DND-41 (cell line): ENCODE results near the gene AK5.
"Not testable (repeated sequence)": the region's sequence is repeated elsewhere in the genome, so short reads cannot be mapped to it uniquely, and the experiment has no call there.

Source experiments
- ATAC-seq: fragments of 200-7000 bp; cut with Tn5 transposase; 3 replicates; pipeline ENCODE4 v1.9.1; 2021; ENCODE audit warnings: low read depth; ENCODE audit not compliant: insufficient read depth
- DNase-seq: peaks from one replicate; pipeline ENCODE4 v3.0.0-alpha.2; 2020
- H2AFZ ChIP-seq: 2 replicates; pipeline ENCODE4 v1.6.0; 2012; ENCODE audit warnings: low read depth, low read length
- H3K27ac ChIP-seq: 2 replicates; pipeline ENCODE4 v1.5.1; 2012; ENCODE audit warnings: low read length, inconsistent platforms
- H3K27me3 ChIP-seq: fragments of 200-600 bp; sonication (generic); 2 replicates; pipeline ENCODE4 v1.6.0; 2012; ENCODE audit warnings: low read length, mild to moderate bottlenecking, inconsistent platforms; ENCODE audit not compliant: insufficient read depth, poor library complexity
- H3K36me3 ChIP-seq: 2 replicates; pipeline ENCODE4 v1.5.1; 2012; ENCODE audit warnings: low read length, inconsistent platforms; ENCODE audit not compliant: insufficient read depth
- H3K4me1 ChIP-seq: 2 replicates; pipeline ENCODE4 v1.5.1; 2012; ENCODE audit warnings: mild to moderate bottlenecking, low read length; ENCODE audit not compliant: insufficient read depth
- H3K4me2 ChIP-seq: 2 replicates; pipeline ENCODE4 v1.6.0; 2012; ENCODE audit warnings: mild to moderate bottlenecking, moderate library complexity, low read length, inconsistent platforms; ENCODE audit not compliant: insufficient read depth
- H3K4me3 ChIP-seq, 2 experiments: fragments of 200-600 bp in 1 of 2; shearing (Covaris generic) in 1 of 2; 2 replicates each; pipeline ENCODE4 v1.5.1; 2012 to 2016; ENCODE audit warnings: inconsistent platforms in 2 of 2, low read length in 2 of 2, mild to moderate bottlenecking in 2 of 2, low read depth in 1 of 2, moderate library complexity in 1 of 2
- H3K79me2 ChIP-seq: 2 replicates; pipeline ENCODE4 v1.6.0; 2012; ENCODE audit warnings: low read length, inconsistent platforms; ENCODE audit not compliant: insufficient read depth
- H3K9ac ChIP-seq: 2 replicates; pipeline ENCODE4 v1.6.0; 2012; ENCODE audit warnings: low read depth, mild to moderate bottlenecking, inconsistent platforms, low read length, moderate library complexity
- H3K9me3 ChIP-seq: 2 replicates; pipeline ENCODE4 v1.5.1; 2012; ENCODE audit warnings: low read length, moderate library complexity, mild to moderate bottlenecking, inconsistent platforms; ENCODE audit not compliant: insufficient read depth, severe bottlenecking
- H4K20me1 ChIP-seq: 2 replicates; pipeline ENCODE4 v1.6.0; 2012; ENCODE audit warnings: low read length; ENCODE audit not compliant: insufficient read depth
- EZH2 ChIP-seq: IDR thresholded peaks from 3 replicates; pipeline ENCODE4 v1.6.1; 2012; ENCODE audit warnings: borderline replicate concordance, low read depth, mild to moderate bottlenecking, moderate library complexity, low read length, inconsistent platforms; ENCODE audit not compliant: severe bottlenecking
- TF ChIP-seq, protein P1 (sequence below): IDR thresholded peaks from 2 replicates; pipeline ENCODE4 v1.5.1; 2012; ENCODE audit warnings: borderline replicate concordance, low read length, moderate library complexity, mild to moderate bottlenecking; ENCODE audit not compliant: poor library complexity, severe bottlenecking; ENCODE audit errors: extremely low read depth

Gene AK5

DNA sequence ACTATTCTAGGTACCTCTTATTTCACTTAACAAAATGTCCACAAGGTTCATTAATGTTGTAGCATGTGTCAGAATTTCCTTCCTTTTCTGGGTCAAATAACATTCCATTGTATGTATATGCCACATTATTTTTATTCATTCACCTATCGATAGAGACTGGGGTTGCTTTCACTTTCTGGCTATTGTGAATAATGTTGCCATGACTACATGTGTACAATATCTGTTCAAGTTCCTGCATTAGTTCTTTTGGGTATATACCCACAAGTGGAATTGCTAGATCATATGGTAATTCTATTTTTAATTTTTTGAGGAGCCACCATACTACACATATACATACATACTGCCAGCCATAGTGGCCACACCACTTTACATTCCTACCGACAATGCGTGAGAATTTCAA, 242.2 kb downstream of the AK5 start:
- no peaks in the 10 kb centered on the region for H4K20me1 ChIP-seq
- H3K4me1 ChIP-seq: no peaks in the 10 kb centered on the region
- H3K27ac ChIP-seq: no peak overlapping the region
- no peak for DNase-seq
- no peak overlapping the region for H3K4me2 ChIP-seq
- no peaks in the 10 kb centered on the region for H3K36me3 ChIP-seq
- no peak overlapping the region for H2AFZ ChIP-seq
- no peak overlapping the region for H3K9ac ChIP-seq
- no peaks in the 10 kb centered on the region for H3K27me3 ChIP-seq
- H3K9me3 ChIP-seq: no peaks in the 10 kb centered on the region
- no peaks in the 10 kb centered on the region for H3K79me2 ChIP-seq
- ATAC-seq: no peak
- H3K4me3 ChIP-seq: no peak overlapping the region
- TF ChIP-seq, protein P1, sequence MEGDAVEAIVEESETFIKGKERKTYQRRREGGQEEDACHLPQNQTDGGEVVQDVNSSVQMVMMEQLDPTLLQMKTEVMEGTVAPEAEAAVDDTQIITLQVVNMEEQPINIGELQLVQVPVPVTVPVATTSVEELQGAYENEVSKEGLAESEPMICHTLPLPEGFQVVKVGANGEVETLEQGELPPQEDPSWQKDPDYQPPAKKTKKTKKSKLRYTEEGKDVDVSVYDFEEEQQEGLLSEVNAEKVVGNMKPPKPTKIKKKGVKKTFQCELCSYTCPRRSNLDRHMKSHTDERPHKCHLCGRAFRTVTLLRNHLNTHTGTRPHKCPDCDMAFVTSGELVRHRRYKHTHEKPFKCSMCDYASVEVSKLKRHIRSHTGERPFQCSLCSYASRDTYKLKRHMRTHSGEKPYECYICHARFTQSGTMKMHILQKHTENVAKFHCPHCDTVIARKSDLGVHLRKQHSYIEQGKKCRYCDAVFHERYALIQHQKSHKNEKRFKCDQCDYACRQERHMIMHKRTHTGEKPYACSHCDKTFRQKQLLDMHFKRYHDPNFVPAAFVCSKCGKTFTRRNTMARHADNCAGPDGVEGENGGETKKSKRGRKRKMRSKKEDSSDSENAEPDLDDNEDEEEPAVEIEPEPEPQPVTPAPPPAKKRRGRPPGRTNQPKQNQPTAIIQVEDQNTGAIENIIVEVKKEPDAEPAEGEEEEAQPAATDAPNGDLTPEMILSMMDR: no peak
- TF ChIP-seq EZH2: no peak

DNA sequence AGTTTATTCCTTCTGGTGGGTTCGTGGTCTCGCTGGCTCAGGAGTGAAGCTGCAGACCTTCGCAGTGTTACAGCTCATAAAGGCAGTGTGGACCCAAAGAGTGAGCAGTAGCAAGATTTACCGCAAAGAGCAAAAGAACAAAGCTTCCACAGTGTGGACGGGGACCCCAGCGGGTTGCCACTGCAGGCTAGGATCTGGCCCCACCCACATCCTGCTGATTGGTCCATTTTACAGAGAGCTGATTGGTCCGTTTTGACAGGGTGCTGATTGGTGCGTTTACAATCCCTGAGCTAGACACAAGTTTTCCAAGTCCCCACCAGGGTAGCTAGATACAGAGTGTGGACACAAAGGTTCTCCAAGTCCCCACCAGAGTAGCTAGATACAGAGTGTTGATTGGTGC, 249.3 kb downstream of the AK5 start:
- H3K79me2 ChIP-seq, H3K27me3 ChIP-seq, H2AFZ ChIP-seq, H3K27ac ChIP-seq, H3K4me3 ChIP-seq, H4K20me1 ChIP-seq, H3K4me1 ChIP-seq, ATAC-seq, H3K9ac ChIP-seq, H3K4me2 ChIP-seq, H3K9me3 ChIP-seq, H3K36me3 ChIP-seq, DNase-seq: not testable (repeated sequence)

DNA sequence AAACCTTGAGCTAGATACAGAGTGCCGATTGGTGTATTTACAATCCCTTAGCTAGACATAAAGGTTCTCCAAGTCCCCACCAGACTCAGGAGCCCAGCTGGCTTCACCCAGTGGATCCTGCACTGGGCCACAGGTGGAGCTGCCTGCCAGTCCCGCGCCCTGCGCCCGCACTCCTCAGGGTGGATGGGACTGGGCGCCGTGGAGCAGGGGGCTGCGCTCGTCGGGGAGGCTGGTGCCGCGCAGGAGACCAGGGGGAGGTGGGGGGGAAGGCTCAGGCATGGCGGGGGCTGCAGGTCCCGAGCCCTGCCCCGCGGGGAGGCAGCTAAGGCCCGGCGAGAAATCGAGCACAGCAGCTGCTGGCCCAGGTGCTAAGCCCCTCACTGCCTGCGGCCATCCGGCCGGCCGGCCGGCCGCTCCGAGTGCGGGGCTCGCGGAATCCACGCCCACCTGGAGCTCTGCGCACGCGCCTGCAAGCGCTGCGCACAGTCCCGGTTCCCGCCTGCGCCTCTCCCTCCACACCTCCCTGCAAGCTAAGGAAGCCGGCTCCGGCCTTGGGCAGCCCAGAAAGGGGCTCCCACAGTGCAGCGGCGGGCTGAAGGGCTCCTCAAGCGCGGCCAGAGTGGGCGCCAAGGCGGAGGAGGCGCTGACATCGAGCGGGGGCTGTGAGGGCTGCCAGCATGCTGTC, 249.9 kb downstream of the AK5 start:
- not testable (repeated sequence) for H3K79me2 ChIP-seq, H3K9me3 ChIP-seq, H3K27ac ChIP-seq, H2AFZ ChIP-seq, ATAC-seq, H3K27me3 ChIP-seq, H3K36me3 ChIP-seq, H3K4me2 ChIP-seq, H3K4me3 ChIP-seq, H3K4me1 ChIP-seq, DNase-seq, H3K9ac ChIP-seq, H4K20me1 ChIP-seq

DNA sequence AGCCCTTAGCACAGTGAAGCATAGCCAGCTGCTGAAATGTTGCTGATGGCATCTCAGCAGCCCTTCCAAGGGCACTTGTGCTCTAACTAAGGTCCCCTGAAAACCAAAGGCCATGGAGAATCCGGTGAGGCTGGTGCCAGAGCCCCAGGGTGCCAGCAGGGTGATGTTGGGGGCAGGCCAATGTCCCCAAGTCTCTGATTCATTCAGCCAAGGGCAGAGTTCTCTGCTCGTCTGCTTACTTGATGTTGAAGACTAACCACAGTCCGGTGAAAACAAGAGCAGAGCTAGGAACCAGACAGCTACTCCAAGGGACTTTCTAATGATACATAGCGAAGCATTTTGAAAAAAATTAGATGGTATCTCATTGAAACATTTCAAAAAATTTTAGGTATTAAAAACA, 250.8 kb downstream of the AK5 start:
- Histone ChIP-seq H2AFZ (no peak overlapping the region), H3K9ac (no peak overlapping the region), H3K79me2 (no peaks in the 10 kb centered on the region), H3K9me3 (no peaks in the 10 kb centered on the region), H3K27ac (no peak overlapping the region), H3K27me3 (no peaks in the 10 kb centered on the region), H3K36me3 (no peaks in the 10 kb centered on the region), H3K4me3 (no peak overlapping the region), H3K4me2 (no peak overlapping the region), H3K4me1 (no peaks in the 10 kb centered on the region), H4K20me1 (no peaks in the 10 kb centered on the region)
- ATAC-seq (no peak), DNase-seq (no peak)
- TF ChIP-seq, protein P1: no peak
- no peak for TF ChIP-seq EZH2
